Large intestine (tissue), 12 donors: ENCODE data around the gene CD2BP2. TPM values are rescaled to one million over a fixed set of nuclear protein-coding genes. Genes with fewer than 3 reads are reported as not detected.
A peak's percentile ranks its signal among the peaks of the same experiment; 100 is the strongest.
"Not testable (repeated sequence)": the region's sequence is repeated elsewhere in the genome, so short reads cannot be mapped to it uniquely, and the experiment has no call there.

ENCODE experiments used
- DNase-seq, 2 donors: peaks; one replicate each; pipeline versions ENCODE4 v3.0.0 to v3.0.0-alpha.2; 2013
- H3K27ac ChIP-seq: one replicate; pipeline ENCODE4 v1.5.1; 2013; ENCODE audit warnings: low read length
- H3K27me3 ChIP-seq: 2 replicates; pipeline ENCODE4 v1.6.1; 2013; ENCODE audit warnings: low read length; ENCODE audit not compliant: control insufficient read depth, insufficient read depth
- H3K36me3 ChIP-seq: 2 replicates; pipeline ENCODE4 v1.6.1; 2013; ENCODE audit warnings: low read length; ENCODE audit not compliant: control insufficient read depth, insufficient read depth
- H3K4me1 ChIP-seq: one replicate; pipeline ENCODE4 v1.6.1; 2013; ENCODE audit warnings: low read length; ENCODE audit not compliant: control insufficient read depth, insufficient read depth
- H3K4me3 ChIP-seq: one replicate; pipeline ENCODE4 v1.5.1; 2013; ENCODE audit warnings: low read length
- H3K9me3 ChIP-seq: one replicate; pipeline ENCODE4 v1.6.1; 2013; ENCODE audit warnings: mild to moderate bottlenecking, low read depth, low read length, moderate library complexity; ENCODE audit not compliant: control insufficient read depth
- WGBS: methylation state at CpG from one replicate; pipeline ENCODE4 v1.1.5; 2013; ENCODE audit warnings: low lambda C conversion rate; ENCODE audit not compliant: insufficient coverage; 5-methylcytosine and 5-hydroxymethylcytosine counted together
- long read RNA-seq, 11 donors: transcript quantifications; one replicate each; lab custom pipeline, GENCODE V29; 2026
- polyA plus RNA-seq: library from polyadenylated mRNA; unstranded; fragments of 120-200 nt; gene quantifications from one replicate; pipeline ENCODE4 v1.2.1, GENCODE V29; 2013

CD2BP2 gene
- 43.5 TPM for polyA plus RNA-seq
- long read RNA-seq, donor 1, transcript CD2BP2-201 (7 exons, 3,421 nt) = major isoform, 10 of 13 reads
- long read RNA-seq, donor 1, partial matches to known transcripts = 0 of 13 reads
- long read RNA-seq, donor 1, other reads (novel, unspliced or antisense) = 0 of 13 reads
- long read RNA-seq, donor 2, transcript CD2BP2-201 (7 exons, 3,421 nt) = major isoform, 21 of 51 reads
- long read RNA-seq, donor 2, transcript CD2BP2-203 (6 exons, 1,417 nt) = minor isoform, 7 of 51 reads
- long read RNA-seq, donor 2, partial matches to known transcripts = 22 of 51 reads
- long read RNA-seq, donor 2, other reads (novel, unspliced or antisense) = 0 of 51 reads
- long read RNA-seq, donor 3 = 0 reads
- long read RNA-seq, donor 4 = 0 reads
- long read RNA-seq, donor 5, transcript CD2BP2-201 (7 exons, 3,421 nt) = major isoform, 20 of 20 reads
- long read RNA-seq, donor 5, partial matches to known transcripts = 0 of 20 reads
- long read RNA-seq, donor 5, other reads (novel, unspliced or antisense) = 0 of 20 reads
- long read RNA-seq, donor 6, transcript CD2BP2-203 (6 exons, 1,417 nt) = minor isoform, 5 of 20 reads
- long read RNA-seq, donor 6, transcript CD2BP2-201 (7 exons, 3,421 nt) = major isoform, 15 of 20 reads
- long read RNA-seq, donor 6, partial matches to known transcripts = 0 of 20 reads
- long read RNA-seq, donor 6, other reads (novel, unspliced or antisense) = 0 of 20 reads
- long read RNA-seq, donor 7, transcript CD2BP2-201 (7 exons, 3,421 nt) = major isoform, 14 of 22 reads
- long read RNA-seq, donor 7, partial matches to known transcripts = 6 of 22 reads
- long read RNA-seq, donor 7, other reads (novel, unspliced or antisense) = 0 of 22 reads
- long read RNA-seq, donor 8, transcript CD2BP2-201 (7 exons, 3,421 nt) = major isoform, 24 of 34 reads
- long read RNA-seq, donor 8, partial matches to known transcripts = 7 of 34 reads
- long read RNA-seq, donor 8, other reads (novel, unspliced or antisense) = 0 of 34 reads
- long read RNA-seq, donor 9, transcript CD2BP2-201 (7 exons, 3,421 nt) = major isoform, 26 of 42 reads
- long read RNA-seq, donor 9, partial matches to known transcripts = 13 of 42 reads
- long read RNA-seq, donor 9, other reads (novel, unspliced or antisense) = 0 of 42 reads
- long read RNA-seq, donor 10, transcript CD2BP2-201 (7 exons, 3,421 nt) = major isoform, 30 of 39 reads
- long read RNA-seq, donor 10, partial matches to known transcripts = 5 of 39 reads
- long read RNA-seq, donor 10, other reads (novel, unspliced or antisense) = 0 of 39 reads
- long read RNA-seq, donor 11, transcript CD2BP2-201 (7 exons, 3,421 nt) = major isoform, 14 of 17 reads
- long read RNA-seq, donor 11, partial matches to known transcripts = 0 of 17 reads
- long read RNA-seq, donor 11, other reads (novel, unspliced or antisense) = 0 of 17 reads

GRCh38 chr16:30355144-30355953, at the start of gene CD2BP2:
Gene CD2BP2, minus strand, starts transcription at chr16:30355308. Its CDS starts 627 bp downstream, at chr16:30354681.
- peaks cover 25% of the 10 kb centered on the region for H3K4me1 ChIP-seq
- WGBS = no CpG with 5 or more reads among the region's 45 CpGs

GRCh38 chr16:30401768-30402425, 46.8 kb upstream of the CD2BP2 start:
- Histone ChIP-seq H3K36me3 (peaks cover 16% of the 10 kb centered on the region), H3K4me1 (peaks cover 12% of the 10 kb centered on the region), H3K27me3 (no peaks in the 10 kb centered on the region), H3K4me3 (no peak overlapping the region), H3K9me3 (peaks cover 7% of the 10 kb centered on the region), H3K27ac (no peak overlapping the region)
- no CpG with 5 or more reads among the region's 8 CpGs for WGBS
- peak in 1 of 2 donors; percentile 66 for DNase-seq

More at GRCh38 chr16:30355144-30355953, at the start of gene CD2BP2:
- Histone ChIP-seq H3K9me3 (no peaks in the 10 kb centered on the region), H3K27me3 (no peaks in the 10 kb centered on the region), H3K36me3 (peaks cover 68% of the 10 kb centered on the region), H3K27ac (peak within 1 kb of the TSS; percentile 98), H3K4me3 (peak within 1 kb of the TSS; percentile 91)
- peak; percentile 99 for DNase-seq

- Histone ChIP-seq H3K4me1 (peaks cover 21% of the 10 kb centered on the region), H3K4me3 (peak overlapping the region; percentile 81), H3K27ac (peak overlapping the region; percentile 87), H3K27me3 (no peaks in the 10 kb centered on the region), H3K36me3 (peaks cover 16% of the 10 kb centered on the region), H3K9me3 (peaks cover 7% of the 10 kb centered on the region)
- WGBS = no CpG with 5 or more reads among the region's 12 CpGs
- peak in 1 of 2 donors; percentile 1 for DNase-seq
These were observed 44.5 kb upstream of the CD2BP2 start for GRCh38 chr16:30399435-30400186.

GRCh38 chr16:30398661-30399434, 43.7 kb upstream of the CD2BP2 start:
- H3K9me3 ChIP-seq = peaks cover 7% of the 10 kb centered on the region
- peaks cover 16% of the 10 kb centered on the region for H3K36me3 ChIP-seq
- H3K4me1 ChIP-seq = peaks cover 27% of the 10 kb centered on the region
- H3K27me3 ChIP-seq = no peaks in the 10 kb centered on the region
- H3K4me3 ChIP-seq = no peak overlapping the region
- WGBS = 54% methylated on average over 2 of the region's 23 CpGs
- peak overlapping the region; percentile 87 for H3K27ac ChIP-seq
- DNase-seq = no peak

- DNase-seq = peak in 1 of 2 donors; percentile 1
- peaks cover 16% of the 10 kb centered on the region for H3K36me3 ChIP-seq
- no peaks in the 10 kb centered on the region for H3K27me3 ChIP-seq
- peaks cover 27% of the 10 kb centered on the region for H3K4me1 ChIP-seq
- no CpG with 5 or more reads among the region's 42 CpGs for WGBS
- H3K27ac ChIP-seq = no peak overlapping the region
- peaks cover 7% of the 10 kb centered on the region for H3K9me3 ChIP-seq
- H3K4me3 ChIP-seq = no peak overlapping the region
These were observed 42.9 kb upstream of the CD2BP2 start for GRCh38 chr16:30397776-30398660.

GRCh38 chr16:30397056-30397455, 41.9 kb upstream of the CD2BP2 start:
- DNase-seq = no peak
- Histone ChIP-seq H3K4me1 (peaks cover 27% of the 10 kb centered on the region), H3K4me3 (no peak overlapping the region), H3K9me3 (peaks cover 7% of the 10 kb centered on the region), H3K27ac (no peak overlapping the region), H3K27me3 (no peaks in the 10 kb centered on the region), H3K36me3 (peaks cover 16% of the 10 kb centered on the region)
- WGBS = no CpG with 5 or more reads among the region's 4 CpGs

- DNase-seq, H3K27ac ChIP-seq, H3K9me3 ChIP-seq, H3K4me3 ChIP-seq, H3K27me3 ChIP-seq: not testable (repeated sequence)
- H3K36me3 ChIP-seq = peaks cover 16% of the 10 kb centered on the region
- no CpG with 5 or more reads among the region's 4 CpGs for WGBS
- H3K4me1 ChIP-seq = peaks cover 26% of the 10 kb centered on the region
These were observed 41.5 kb upstream of the CD2BP2 start for GRCh38 chr16:30396627-30397026.
